Neuronal stem cell (in vitro differentiated cells): ENCODE data around the gene ESF1.

Experiments used
- DNase-seq: peaks from one replicate; pipeline ENCODE4 v3.0.0-alpha.2; 2013; ENCODE audit warnings: low spot score
- H2AFZ ChIP-seq: one replicate; pipeline ENCODE4 v1.6.1; 2013; ENCODE audit warnings: mild to moderate bottlenecking, low read length, inconsistent platforms
- H2AK5ac ChIP-seq: 2 replicates; pipeline ENCODE4 v1.6.1; 2013; ENCODE audit warnings: low read depth, mild to moderate bottlenecking, inconsistent platforms, low read length, moderate library complexity, mixed read lengths
- H2BK120ac ChIP-seq: 2 replicates; pipeline ENCODE4 v1.6.1; 2013; ENCODE audit warnings: low read depth, mild to moderate bottlenecking, inconsistent platforms, low read length, moderate library complexity, mixed read lengths
- H2BK12ac ChIP-seq: one replicate; pipeline ENCODE4 v1.6.1; 2013; ENCODE audit warnings: low read length, inconsistent platforms
- H2BK15ac ChIP-seq: 2 replicates; pipeline ENCODE4 v1.6.1; 2013; ENCODE audit warnings: mild to moderate bottlenecking, low read length, inconsistent platforms, mixed read lengths
- H2BK5ac ChIP-seq: one replicate; pipeline ENCODE4 v1.6.1; 2013; ENCODE audit warnings: inconsistent platforms, mild to moderate bottlenecking, low read length, moderate library complexity
- H3K14ac ChIP-seq: one replicate; pipeline ENCODE4 v1.6.1; 2013; ENCODE audit warnings: low read length, inconsistent platforms
- H3K18ac ChIP-seq: 2 replicates; pipeline ENCODE4 v1.6.1; 2013; ENCODE audit warnings: low read length, inconsistent platforms
- H3K23ac ChIP-seq: 2 replicates; pipeline ENCODE4 v1.6.1; 2013; ENCODE audit warnings: low read depth, mild to moderate bottlenecking, mixed read lengths, low read length, inconsistent platforms; ENCODE audit not compliant: poor library complexity
- H3K27ac ChIP-seq: replicated peaks from 3 replicates; pipeline ENCODE4 v1.5.1; 2013; ENCODE audit warnings: low read length, inconsistent platforms
- H3K27me3 ChIP-seq, 3 experiments: 2 replicates each; pipeline ENCODE4 v1.6.1; 2013; ENCODE audit warnings: low read length in 3 of 3, mild to moderate bottlenecking in 2 of 3, inconsistent platforms in 1 of 3, low read depth in 1 of 3, mixed read lengths in 1 of 3, moderate library complexity in 1 of 3; ENCODE audit not compliant: control insufficient read depth in 3 of 3, insufficient read depth in 3 of 3
- H3K36me3 ChIP-seq, 2 donors: replicated peaks in 1 of 2; 2 replicates each; pipeline ENCODE4 v1.6.1; 2013; ENCODE audit warnings: low read length in 2 of 2; ENCODE audit not compliant: control insufficient read depth in 2 of 2, insufficient read depth in 2 of 2
- H3K4ac ChIP-seq: 2 replicates; pipeline ENCODE4 v1.6.1; 2013; ENCODE audit warnings: inconsistent platforms, mild to moderate bottlenecking, low read length, moderate library complexity
- H3K4me1 ChIP-seq, 2 donors: 1 replicate in 1 of 2; 2 replicates in 1 of 2; pipeline ENCODE4 v1.6.1; 2013; ENCODE audit warnings: low read length in 2 of 2, low read depth in 1 of 2; ENCODE audit not compliant: control insufficient read depth in 2 of 2, insufficient read depth in 1 of 2
- H3K4me2 ChIP-seq: one replicate; pipeline ENCODE4 v1.6.1; 2013; ENCODE audit warnings: mild to moderate bottlenecking, low read length, inconsistent platforms; ENCODE audit not compliant: insufficient read depth, poor library complexity, severe bottlenecking
- H3K4me3 ChIP-seq, 2 donors: 2 replicates each; pipeline ENCODE4 v1.5.1; 2013; ENCODE audit warnings: low read length in 2 of 2, mild to moderate bottlenecking in 2 of 2, inconsistent platforms in 1 of 2, moderate library complexity in 1 of 2
- H3K79me1 ChIP-seq: one replicate; pipeline ENCODE4 v1.6.1; 2013; ENCODE audit warnings: low read depth, mild to moderate bottlenecking, inconsistent platforms, low read length, moderate library complexity
- H3K9ac ChIP-seq: one replicate; pipeline ENCODE4 v1.6.1; 2013; ENCODE audit warnings: mild to moderate bottlenecking, low read depth, low read length, inconsistent platforms; ENCODE audit not compliant: poor library complexity
- H3K9me3 ChIP-seq, 2 donors: replicated peaks in 1 of 2; 2 replicates each; pipeline versions ENCODE3 to v1.6.1; 2013; ENCODE audit warnings: low read length in 2 of 2, mild to moderate bottlenecking in 2 of 2, inconsistent platforms in 1 of 2, low read depth in 1 of 2, mixed read lengths in 1 of 2, moderate library complexity in 1 of 2; ENCODE audit not compliant: control insufficient read depth in 2 of 2, insufficient read depth in 1 of 2
- H4K8ac ChIP-seq: one replicate; pipeline ENCODE4 v1.6.1; 2013; ENCODE audit warnings: low read depth, mild to moderate bottlenecking, inconsistent platforms, low read length, moderate library complexity
- H4K91ac ChIP-seq: one replicate; pipeline ENCODE4 v1.6.1; 2013; ENCODE audit warnings: low read length, low read depth, mild to moderate bottlenecking, inconsistent platforms; ENCODE audit not compliant: poor library complexity
- WGBS, 2 donors: extraction: QIAGEN DNeasy Blood & Tissue Kit; methylation state at CpG; one replicate each; pipeline ENCODE4 v1.1.7; 2013; ENCODE audit warnings: missing lambda C conversion rate in 2 of 2, mixed read lengths in 1 of 2; ENCODE audit not compliant: insufficient read length in 2 of 2, insufficient replicate concordance in 1 of 2; ENCODE audit errors: extremely low coverage in 2 of 2; 5-methylcytosine and 5-hydroxymethylcytosine counted together

The ESF1 gene

DNA sequence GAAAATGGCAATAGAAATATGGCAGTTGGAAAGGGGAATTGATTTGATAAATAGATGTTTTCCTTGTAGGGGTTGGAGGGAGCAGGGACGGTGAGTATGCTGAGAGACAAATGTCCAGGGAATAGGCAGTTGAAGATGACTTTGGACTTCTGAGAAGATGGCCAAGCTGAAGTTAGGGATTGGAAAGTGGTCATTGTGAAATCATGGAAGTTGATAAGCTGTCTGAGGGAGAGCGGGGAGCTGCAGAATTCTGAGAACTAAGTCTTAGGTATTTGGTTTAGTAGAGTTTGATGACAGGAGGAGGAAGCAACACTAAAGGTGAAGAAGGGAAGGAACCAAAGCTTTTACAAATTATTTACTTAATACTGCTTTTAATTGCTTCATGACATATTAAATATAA is 15.3 kb upstream of the ESF1 start:
- Histone ChIP-seq H4K8ac (no peak overlapping the region), H2BK15ac (no peak overlapping the region), H3K18ac (no peak overlapping the region), H3K4me2 (no peak overlapping the region), H3K14ac (no peak overlapping the region), H2BK12ac (no peak overlapping the region), H3K4ac (no peak overlapping the region), H3K27me3 (no peaks in the 10 kb centered on the region), H2BK120ac (no peak overlapping the region), H4K91ac (no peak overlapping the region), H3K27ac (no peak overlapping the region), H2AFZ (no peak overlapping the region), H3K9me3 (no peaks in the 10 kb centered on the region), H2BK5ac (no peak overlapping the region), H3K4me1 (no peaks in the 10 kb centered on the region), H3K79me1 (no peaks in the 10 kb centered on the region), H3K23ac (no peak overlapping the region), H2AK5ac (no peak overlapping the region), H3K9ac (no peak overlapping the region), H3K36me3 (peaks cover 15 to 98% of the 10 kb centered on the region in 2 donors), H3K4me3 (no peak overlapping the region)
- DNase-seq: no peak
- no CpG with 5 or more reads among the region's 2 CpGs for WGBS, 2 donors

DNA sequence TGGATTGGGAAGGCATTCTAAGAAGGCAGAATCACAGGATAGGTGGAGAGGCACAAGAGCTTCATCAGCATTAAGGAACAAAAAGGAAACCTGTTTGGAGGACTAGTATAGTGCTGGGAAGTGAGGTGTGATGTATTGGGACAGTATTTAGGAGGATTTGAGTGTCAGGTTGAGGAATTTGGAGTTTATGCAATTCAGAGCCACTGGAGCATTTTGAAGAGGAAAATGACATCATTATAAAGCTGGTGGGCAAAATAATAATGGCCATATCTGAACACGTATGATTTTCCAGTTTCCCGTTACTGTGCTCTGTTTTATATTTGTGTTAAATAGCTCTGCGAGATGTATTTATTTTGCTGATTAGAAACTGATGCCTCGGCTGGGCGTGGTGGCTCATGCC is 14.3 kb upstream of the ESF1 start:
- H2BK15ac ChIP-seq: no peak overlapping the region
- H2AFZ ChIP-seq: no peak overlapping the region
- no peaks in the 10 kb centered on the region for H3K9me3 ChIP-seq
- no CpG with 5 or more reads among the region's 5 CpGs for WGBS, 2 donors
- H3K27me3 ChIP-seq: no peaks in the 10 kb centered on the region
- no peak overlapping the region for H2AK5ac ChIP-seq
- H3K27ac ChIP-seq: no peak overlapping the region
- no peak for DNase-seq
- no peak overlapping the region for H3K23ac ChIP-seq
- H3K79me1 ChIP-seq: no peaks in the 10 kb centered on the region
- H3K36me3 ChIP-seq: peaks cover 18 to 98% of the 10 kb centered on the region in 2 donors
- H3K9ac ChIP-seq: no peak overlapping the region
- H2BK120ac ChIP-seq: no peak overlapping the region
- H2BK5ac ChIP-seq: no peak overlapping the region
- H4K8ac ChIP-seq: no peak overlapping the region
- H3K4me1 ChIP-seq: no peaks in the 10 kb centered on the region
- no peak overlapping the region for H3K14ac ChIP-seq
- H3K4me3 ChIP-seq: no peak overlapping the region
- no peak overlapping the region for H3K4me2 ChIP-seq
- no peak overlapping the region for H2BK12ac ChIP-seq
- no peak overlapping the region for H3K4ac ChIP-seq
- H4K91ac ChIP-seq: no peak overlapping the region
- no peak overlapping the region for H3K18ac ChIP-seq

- Histone ChIP-seq H3K79me1 (no peaks in the 10 kb centered on the region), H3K27ac (no peak overlapping the region), H3K23ac (no peak overlapping the region), H2BK15ac (no peak overlapping the region), H3K18ac (no peak overlapping the region), H2BK5ac (no peak overlapping the region), H3K9me3 (no peaks in the 10 kb centered on the region), H2AK5ac (no peak overlapping the region), H3K27me3 (no peaks in the 10 kb centered on the region), H3K14ac (no peak overlapping the region), H2BK12ac (no peak overlapping the region), H4K91ac (no peak overlapping the region), H4K8ac (no peak overlapping the region), H3K4me2 (no peak overlapping the region), H3K9ac (no peak overlapping the region), H2AFZ (no peak overlapping the region), H3K4me1 (no peaks in the 10 kb centered on the region), H3K4ac (no peak overlapping the region), H3K36me3 (peaks cover 19 to 98% of the 10 kb centered on the region in 2 donors), H2BK120ac (no peak overlapping the region), H3K4me3 (no peak overlapping the region)
- WGBS, 2 donors: no CpG with 5 or more reads among the region's 6 CpGs
- DNase-seq: no peak
Observed at GRCh38 chr20:13794667-13795066, 9.9 kb upstream of the ESF1 start.

DNA sequence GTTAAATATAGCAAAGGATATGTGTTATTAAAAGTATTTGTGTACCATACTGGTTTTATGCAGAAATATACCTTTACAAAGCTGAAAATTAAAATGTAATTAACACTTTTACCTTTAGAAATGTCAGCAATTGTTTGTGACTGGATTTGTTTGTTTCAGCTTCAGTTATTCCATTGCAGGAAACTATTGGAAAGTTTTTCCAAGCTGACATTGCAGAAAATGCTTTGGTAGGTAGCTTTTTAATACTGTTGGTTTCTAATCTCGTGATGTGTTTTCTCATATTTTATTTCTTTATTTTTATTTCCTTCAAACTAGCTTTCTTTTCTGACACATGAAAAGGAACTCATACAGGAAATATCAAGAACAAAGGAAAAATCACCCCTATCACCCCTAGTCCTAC is 8.3 kb upstream of the ESF1 start:
- no CpG with 5 or more reads among the region's 1 CpG for WGBS, 2 donors
- Histone ChIP-seq H4K8ac (no peak overlapping the region), H3K9ac (no peak overlapping the region), H3K14ac (no peak overlapping the region), H2BK120ac (no peak overlapping the region), H2BK15ac (no peak overlapping the region), H3K4me2 (no peak overlapping the region), H3K23ac (no peak overlapping the region), H3K36me3 (peaks cover 17 to 98% of the 10 kb centered on the region in 2 donors), H3K9me3 (no peaks in the 10 kb centered on the region), H3K27ac (no peak overlapping the region), H3K18ac (no peak overlapping the region), H3K27me3 (no peaks in the 10 kb centered on the region), H2BK5ac (no peak overlapping the region), H2BK12ac (no peak overlapping the region), H2AFZ (no peak overlapping the region), H3K4me1 (no peaks in the 10 kb centered on the region), H3K4me3 (no peak overlapping the region), H2AK5ac (no peak overlapping the region), H3K79me1 (no peaks in the 10 kb centered on the region), H4K91ac (no peak overlapping the region), H3K4ac (no peak overlapping the region)
- DNase-seq: no peak
